H9 (cell line): ENCODE measurements around the gene MGAT4A. TPM values are rescaled to one million over a fixed set of nuclear protein-coding genes. Genes with fewer than 3 reads are reported as not detected.
"Not testable (repeated sequence)": the region's sequence is repeated elsewhere in the genome, so short reads cannot be mapped to it uniquely, and the experiment has no call there.

Source experiments
- DNase-seq: peaks from one replicate; pipeline ENCODE4 v3.0.0-alpha.2; 2017
- H2AFZ ChIP-seq: one replicate; pipeline ENCODE4 v1.6.1; 2013; ENCODE audit warnings: mild to moderate bottlenecking, low read length, control low read depth, moderate library complexity
- H2AK5ac ChIP-seq: 2 replicates; pipeline ENCODE4 v1.6.1; 2013; ENCODE audit warnings: low read length, control low read depth, mixed read lengths; ENCODE audit not compliant: insufficient read length
- H2BK120ac ChIP-seq: one replicate; pipeline ENCODE4 v1.6.1; 2013; ENCODE audit warnings: low read depth, mild to moderate bottlenecking, low read length, control low read depth, inconsistent platforms; ENCODE audit not compliant: poor library complexity, severe bottlenecking
- H2BK12ac ChIP-seq: 2 replicates; pipeline ENCODE4 v1.6.1; 2013; ENCODE audit warnings: low read length, control low read depth, mixed read lengths, low read depth; ENCODE audit not compliant: insufficient read length
- H2BK15ac ChIP-seq: 2 replicates; pipeline ENCODE4 v1.6.1; 2013; ENCODE audit warnings: low read depth, low read length, control low read depth
- H2BK20ac ChIP-seq: one replicate; pipeline ENCODE4 v1.6.1; 2013; ENCODE audit warnings: low read depth, mild to moderate bottlenecking, low read length, control low read depth, inconsistent platforms; ENCODE audit not compliant: poor library complexity, severe bottlenecking
- H2BK5ac ChIP-seq: 2 replicates; pipeline ENCODE4 v1.6.1; 2013; ENCODE audit warnings: low read length, control low read depth, mixed read lengths; ENCODE audit not compliant: insufficient read length
- H3K14ac ChIP-seq: 2 replicates; pipeline ENCODE4 v1.6.1; 2013; ENCODE audit warnings: low read length, control low read depth; ENCODE audit not compliant: insufficient read depth
- H3K18ac ChIP-seq: 2 replicates; pipeline ENCODE4 v1.6.1; 2013; ENCODE audit warnings: low read depth, mild to moderate bottlenecking, mixed read lengths, low read length, control low read depth; ENCODE audit not compliant: insufficient read length
- H3K23ac ChIP-seq: 2 replicates; pipeline ENCODE4 v1.6.1; 2013; ENCODE audit warnings: low read length, control low read depth, mixed read lengths, low read depth; ENCODE audit not compliant: insufficient read length
- H3K23me2 ChIP-seq: 2 replicates; pipeline ENCODE4 v1.6.1; 2013; ENCODE audit warnings: low read depth, mild to moderate bottlenecking, mixed read lengths, low read length, control low read depth; ENCODE audit not compliant: insufficient read length, poor library complexity, severe bottlenecking
- H3K27ac ChIP-seq: 2 replicates; pipeline ENCODE4 v1.5.1; 2013; ENCODE audit warnings: low read length, control low read depth, mixed read lengths, low read depth; ENCODE audit not compliant: insufficient read length
- H3K27me3 ChIP-seq: 2 replicates; pipeline ENCODE4 v1.6.1; 2013; ENCODE audit warnings: low read length, control low read depth, inconsistent platforms; ENCODE audit not compliant: insufficient read depth
- H3K4ac ChIP-seq: 2 replicates; pipeline ENCODE4 v1.6.1; 2013; ENCODE audit warnings: low read depth, mild to moderate bottlenecking, control low read depth, inconsistent platforms, low read length, moderate library complexity
- H3K4me1 ChIP-seq: 2 replicates; pipeline ENCODE4 v1.6.1; 2013; ENCODE audit warnings: low read length, control low read depth, inconsistent platforms; ENCODE audit not compliant: insufficient read depth
- H3K4me2 ChIP-seq: 2 replicates; pipeline ENCODE4 v1.6.1; 2013; ENCODE audit warnings: low read length, control low read depth, mixed read lengths; ENCODE audit not compliant: insufficient read length, insufficient read depth
- H3K56ac ChIP-seq: 2 replicates; pipeline ENCODE4 v1.6.1; 2013; ENCODE audit warnings: low read depth, mild to moderate bottlenecking, mixed read lengths, low read length, control low read depth; ENCODE audit not compliant: insufficient read length
- H3K79me1 ChIP-seq: 2 replicates; pipeline ENCODE4 v1.6.1; 2013; ENCODE audit warnings: low read depth, mild to moderate bottlenecking, moderate library complexity, low read length, control low read depth, inconsistent platforms; ENCODE audit not compliant: insufficient read depth, poor library complexity, severe bottlenecking
- H3K79me2 ChIP-seq: 2 replicates; pipeline ENCODE4 v1.6.1; 2013; ENCODE audit warnings: low read length, control low read depth, inconsistent platforms; ENCODE audit not compliant: insufficient read depth
- H3K9ac ChIP-seq: 2 replicates; pipeline ENCODE4 v1.6.1; 2013; ENCODE audit warnings: low read length, control low read depth, mixed read lengths; ENCODE audit not compliant: insufficient read length; ENCODE audit errors: extremely low read depth
- H3K9me3 ChIP-seq: one replicate; pipeline ENCODE4 v1.6.1; 2013; ENCODE audit warnings: low read depth, low read length, inconsistent platforms; ENCODE audit not compliant: control insufficient read depth
- H3T11ph ChIP-seq: one replicate; pipeline ENCODE4 v1.6.1; 2013; ENCODE audit warnings: mild to moderate bottlenecking, low read length, control low read depth, inconsistent platforms
- H4K20me1 ChIP-seq: one replicate; pipeline ENCODE4 v1.6.1; 2013; ENCODE audit not compliant: control insufficient read depth, insufficient read length, insufficient read depth
- H4K5ac ChIP-seq: 2 replicates; pipeline ENCODE4 v1.6.1; 2013; ENCODE audit warnings: low read depth, mild to moderate bottlenecking, mixed read lengths, low read length, control low read depth; ENCODE audit not compliant: insufficient read length
- H4K8ac ChIP-seq: replicated peaks from 2 replicates; pipeline ENCODE4 v1.6.1; 2013; ENCODE audit warnings: low read length, control low read depth, mixed read lengths, low read depth; ENCODE audit not compliant: insufficient read length
- H4K91ac ChIP-seq: 2 replicates; pipeline ENCODE4 v1.6.1; 2013; ENCODE audit warnings: low read depth, mild to moderate bottlenecking, moderate library complexity, mixed read lengths, low read length, control low read depth; ENCODE audit not compliant: insufficient read length
- H3K27ac Mint-ChIP-seq, 3 experiments: 2 replicates in 2 of 3; 3 replicates in 1 of 3; pipeline ENCODE4 v1.8.0; 2020 to 2021; ENCODE audit warnings: mixed read lengths in 3 of 3, mild to moderate bottlenecking in 1 of 3, moderate library complexity in 1 of 3
- H3K27me3 Mint-ChIP-seq: 2 replicates; pipeline ENCODE4 v1.8.0; 2021; ENCODE audit warnings: low read depth, mild to moderate bottlenecking, moderate library complexity, mixed read lengths
- H3K36me3 Mint-ChIP-seq, 3 experiments: 2 replicates in 2 of 3; 3 replicates in 1 of 3; pipeline ENCODE4 v1.8.0; 2020 to 2021; ENCODE audit warnings: low read depth in 3 of 3, mixed read lengths in 3 of 3; ENCODE audit not compliant: insufficient read depth in 1 of 3
- H3K4me1 Mint-ChIP-seq, 2 experiments: 2 replicates each; pipeline ENCODE4 v1.8.0; 2020; ENCODE audit warnings: mixed read lengths in 2 of 2
- H3K4me3 Mint-ChIP-seq, 2 experiments: 2 replicates in 1 of 2; 3 replicates in 1 of 2; pipeline ENCODE4 v1.8.0; 2020 to 2021; ENCODE audit warnings: mild to moderate bottlenecking in 2 of 2, mixed read lengths in 2 of 2, moderate library complexity in 1 of 2
- H3K9me3 Mint-ChIP-seq, 2 experiments: 2 replicates in 1 of 2; 3 replicates in 1 of 2; pipeline ENCODE4 v1.8.0; 2020; ENCODE audit warnings: mild to moderate bottlenecking in 2 of 2, mixed read lengths in 2 of 2, moderate library complexity in 1 of 2
- WGBS: extraction: QIAGEN DNeasy Blood & Tissue Kit; methylation state at CpG from one replicate; pipeline ENCODE4 v1.1.7; 2013; ENCODE audit warnings: missing lambda C conversion rate, low lambda C conversion rate, mixed read lengths; ENCODE audit not compliant: insufficient read length; ENCODE audit errors: extremely low coverage; 5-methylcytosine and 5-hydroxymethylcytosine counted together
- total RNA-seq: library from RNA; stranded (reverse); gene quantifications from 2 replicates; pipeline ENCODE4 v1.2.1, GENCODE V29; 2021
- TF ChIP-seq, protein P1 (sequence below): fragments of 200-600 bp; sonication (generic); conservative IDR thresholded peaks from 3 replicates; pipeline ENCODE4 v1.8.0; 2021; ENCODE audit warnings: antibody characterized with exemption, mild to moderate bottlenecking

MGAT4A gene
- total RNA-seq, 1 experiment from 2014 or later = 3.5 TPM

DNA sequence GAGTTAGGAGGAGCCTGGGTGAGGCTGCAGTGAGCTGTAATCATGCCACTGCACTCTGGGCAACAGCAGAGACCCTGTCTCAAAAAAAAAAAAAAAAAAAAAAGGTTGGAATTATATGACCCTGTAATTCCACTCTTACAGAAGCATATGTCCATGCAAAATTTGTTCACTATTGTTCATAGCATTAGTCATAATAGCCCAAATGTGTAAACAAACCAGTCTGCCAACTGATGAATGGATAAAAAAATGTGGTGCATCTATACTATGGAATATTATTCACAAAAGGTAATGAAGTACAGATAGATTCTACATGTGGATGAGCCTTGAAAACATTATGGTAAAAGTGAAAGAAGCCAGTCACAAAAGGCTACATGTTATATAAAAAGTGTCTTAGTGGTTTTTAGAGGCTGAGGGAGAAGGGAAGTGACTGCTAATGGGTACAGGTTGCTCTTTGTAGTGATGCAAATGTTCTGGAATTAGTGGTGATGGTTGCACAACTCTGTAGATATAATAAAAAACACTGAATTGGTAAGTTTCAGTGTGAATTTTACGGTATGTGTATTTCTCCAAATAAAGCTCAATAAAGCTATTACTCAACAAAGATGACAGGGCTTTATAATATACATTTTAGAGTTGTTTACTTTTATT lies 132.0 kb downstream of the MGAT4A start:
- H3K4me3 Mint-ChIP-seq = no peak overlapping the region
- DNase-seq = no peak
- no peak overlapping the region for H4K91ac ChIP-seq

DNA sequence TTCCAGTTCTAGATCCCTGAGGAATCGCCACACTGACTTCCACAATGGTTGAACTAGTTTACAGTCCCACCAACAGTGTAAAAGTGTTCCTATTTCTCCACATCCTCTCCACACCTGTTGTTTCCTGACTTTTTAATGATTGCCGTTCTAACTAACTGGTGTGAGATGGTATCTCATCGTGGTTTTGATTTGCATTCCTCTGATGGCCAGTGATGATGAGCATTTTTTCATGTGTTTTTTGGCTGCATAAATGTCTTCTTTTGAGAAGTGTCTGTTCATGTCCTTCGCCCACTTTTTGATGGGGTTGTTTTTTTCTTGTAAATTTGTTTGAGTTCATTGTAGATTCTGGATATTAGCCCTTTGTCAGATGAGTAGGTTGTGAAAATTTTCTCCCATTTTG lies 136.3 kb downstream of the MGAT4A start:
- WGBS = no CpG with 5 or more reads among the region's 4 CpGs
- not testable (repeated sequence) for H3K79me1 ChIP-seq

More for the DNA sequence above, 132.0 kb downstream of the MGAT4A start:
- Histone ChIP-seq H3K79me1 (no peaks in the 10 kb centered on the region), H2BK5ac (no peak overlapping the region), H3K4me2 (no peak overlapping the region), H3K4me1 (no peaks in the 10 kb centered on the region), H3K27me3 (no peaks in the 10 kb centered on the region), H3K9me3 (no peaks in the 10 kb centered on the region), H3T11ph (no peak overlapping the region), H4K20me1 (no peaks in the 10 kb centered on the region), H3K23me2 (no peaks in the 10 kb centered on the region), H3K18ac (no peak overlapping the region), H2BK20ac (no peak overlapping the region), H3K27ac (no peak overlapping the region), H3K56ac (no peak overlapping the region), H2BK120ac (no peak overlapping the region), H2BK12ac (no peak overlapping the region), H3K9ac (no peak overlapping the region), H4K8ac (no peak overlapping the region), H3K14ac (no peak overlapping the region), H3K4ac (no peak overlapping the region), H2BK15ac (no peak overlapping the region), H2AK5ac (no peak overlapping the region), H3K23ac (no peak overlapping the region), H4K5ac (no peak overlapping the region), H3K79me2 (no peaks in the 10 kb centered on the region), H2AFZ (no peak overlapping the region)
- WGBS = no CpG with 5 or more reads among the region's 1 CpG
- no peaks in the 10 kb centered on the region for H3K27me3 Mint-ChIP-seq
- H3K4me1 Mint-ChIP-seq = no peaks in the 10 kb centered on the region
- H3K27ac Mint-ChIP-seq = no peak overlapping the region
- H3K9me3 Mint-ChIP-seq = peaks cover 2 to 6% of the 10 kb centered on the region in 2 experiments
- H3K36me3 Mint-ChIP-seq = peaks cover 14 to 51% (median 40%) of the 10 kb centered on the region in 3 experiments
- TF ChIP-seq, protein P1, sequence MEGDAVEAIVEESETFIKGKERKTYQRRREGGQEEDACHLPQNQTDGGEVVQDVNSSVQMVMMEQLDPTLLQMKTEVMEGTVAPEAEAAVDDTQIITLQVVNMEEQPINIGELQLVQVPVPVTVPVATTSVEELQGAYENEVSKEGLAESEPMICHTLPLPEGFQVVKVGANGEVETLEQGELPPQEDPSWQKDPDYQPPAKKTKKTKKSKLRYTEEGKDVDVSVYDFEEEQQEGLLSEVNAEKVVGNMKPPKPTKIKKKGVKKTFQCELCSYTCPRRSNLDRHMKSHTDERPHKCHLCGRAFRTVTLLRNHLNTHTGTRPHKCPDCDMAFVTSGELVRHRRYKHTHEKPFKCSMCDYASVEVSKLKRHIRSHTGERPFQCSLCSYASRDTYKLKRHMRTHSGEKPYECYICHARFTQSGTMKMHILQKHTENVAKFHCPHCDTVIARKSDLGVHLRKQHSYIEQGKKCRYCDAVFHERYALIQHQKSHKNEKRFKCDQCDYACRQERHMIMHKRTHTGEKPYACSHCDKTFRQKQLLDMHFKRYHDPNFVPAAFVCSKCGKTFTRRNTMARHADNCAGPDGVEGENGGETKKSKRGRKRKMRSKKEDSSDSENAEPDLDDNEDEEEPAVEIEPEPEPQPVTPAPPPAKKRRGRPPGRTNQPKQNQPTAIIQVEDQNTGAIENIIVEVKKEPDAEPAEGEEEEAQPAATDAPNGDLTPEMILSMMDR = no peak

More for the DNA sequence above, 136.3 kb downstream of the MGAT4A start:
- not testable (repeated sequence) for H3K23me2 ChIP-seq, H3K9me3 ChIP-seq, DNase-seq, H2BK120ac ChIP-seq, H3T11ph ChIP-seq, H3K79me2 ChIP-seq, H3K27ac ChIP-seq, H3K4me3 Mint-ChIP-seq, H4K91ac ChIP-seq, H4K20me1 ChIP-seq, H3K27me3 Mint-ChIP-seq, H4K5ac ChIP-seq, H3K4me2 ChIP-seq, H3K4me1 Mint-ChIP-seq, H3K23ac ChIP-seq, H3K9me3 Mint-ChIP-seq, H2BK5ac ChIP-seq, H3K18ac ChIP-seq, H3K27me3 ChIP-seq, H3K4me1 ChIP-seq, H2BK15ac ChIP-seq, H4K8ac ChIP-seq, H2BK20ac ChIP-seq, H2AFZ ChIP-seq, H2AK5ac ChIP-seq, H3K9ac ChIP-seq, H3K27ac Mint-ChIP-seq, H3K56ac ChIP-seq, H3K14ac ChIP-seq, H3K4ac ChIP-seq, H2BK12ac ChIP-seq
- H3K36me3 Mint-ChIP-seq = peaks cover 19 to 38% (median 26%) of the 10 kb centered on the region in 3 experiments
